Vagina (tissue), 2 donors: ENCODE results near the gene STK26.

ENCODE experiments used
- CTCF ChIP-seq, 3 experiments: fragments of 450-650 bp in 2 of 3; fragments of 200-600 bp in 1 of 3; sonication (generic) in 1 of 3; IDR thresholded peaks; one replicate each; pipeline ENCODE4 v1.5.1; 2017 to 2019; ENCODE audit warnings: antibody characterized with exemption in 3 of 3, mild to moderate bottlenecking in 2 of 3, moderate library complexity in 2 of 3
- POLR2AphosphoS5 ChIP-seq, 2 donors: sonication (generic); formaldehyde crosslinking; IDR thresholded peaks; one replicate each; pipeline ENCODE4 v1.9.0; 2017; ENCODE audit warnings: antibody characterized with exemption in 2 of 2, mild to moderate bottlenecking in 2 of 2, low read depth in 1 of 2; ENCODE audit not compliant: insufficient read depth in 1 of 2

GRCh38 chrX:132077912-132078311, 54.8 kb downstream of the STK26 start:
- TF ChIP-seq CTCF (IDR thresholded peaks at IDR 0.05) (no peak), POLR2AphosphoS5 (IDR thresholded peaks at IDR 0.05; ENCODE audit: insufficient read depth in 1 of 2, low read depth in 1 of 2) (no peak)
